K562 (cell line): ENCODE results near the gene ZDHHC19. TPM values are rescaled to one million over a fixed set of nuclear protein-coding genes. Genes with fewer than 3 reads are reported as not detected.
A peak's percentile ranks its signal among the peaks of the same experiment; 100 is the strongest.

Experiments
- ARID1B ChIP-seq: fragments of 450-650 bp; IDR thresholded peaks from 2 replicates; pipeline ENCODE4 v1.6.1; 2016; ENCODE audit warnings: antibody characterized with exemption, mild to moderate bottlenecking, inconsistent platforms
- BHLHE40 ChIP-seq: IDR thresholded peaks from 2 replicates; pipeline ENCODE4 v1.6.1; 2011; ENCODE audit warnings: low read length, improper control_type of control experiment
- CHD1 ChIP-seq: fragments of 200-600 bp; sonication (generic); IDR thresholded peaks from one replicate; pipeline ENCODE4 v1.6.1; 2012; ENCODE audit warnings: mild to moderate bottlenecking, moderate library complexity, low read length, inconsistent platforms
- CHD4 ChIP-seq: fragments of 200-600 bp; sonication (generic); IDR thresholded peaks from 3 replicates; pipeline ENCODE4 v1.6.1; 2012; ENCODE audit warnings: low read depth, mild to moderate bottlenecking, mixed read lengths, low read length, inconsistent platforms; ENCODE audit not compliant: insufficient read depth, insufficient replicate concordance, poor library complexity, severe bottlenecking
- DLX4 ChIP-seq: fragments of 250-450 bp; sonication (Bioruptor Pico); IDR thresholded peaks from 2 replicates; pipeline ENCODE4 v1.6.1; 2021; ENCODE audit warnings: mild to moderate bottlenecking
- E2F3 ChIP-seq: fragments of 250-450 bp; sonication (Bioruptor Pico); IDR thresholded peaks from 2 replicates; pipeline ENCODE4 v1.4.0; 2020; ENCODE audit warnings: mild to moderate bottlenecking
- ELF2 ChIP-seq: fragments of 250-450 bp; sonication (Bioruptor Pico); IDR thresholded peaks from 2 replicates; pipeline ENCODE4 v1.5.0; 2021; ENCODE audit warnings: mild to moderate bottlenecking
- ETS2 ChIP-seq: IDR thresholded peaks from 2 replicates; pipeline ENCODE4 v1.6.1; 2016; ENCODE audit warnings: borderline replicate concordance, missing genetic modification characterization, mild to moderate bottlenecking, moderate library complexity, missing compliant biosample characterization; ENCODE audit not compliant: poor library complexity, severe bottlenecking
- FOXM1 ChIP-seq, 2 experiments: fragments of 450-650 bp in 1 of 2; sonication (generic) in 1 of 2; formaldehyde crosslinking in 1 of 2; IDR thresholded peaks; 2 replicates each; pipeline versions ENCODE4 v1.6.1 to v1.9.0; 2017 to 2022; ENCODE audit warnings: low read depth in 2 of 2, mild to moderate bottlenecking in 2 of 2, missing genetic modification reagents in 1 of 2, moderate library complexity in 1 of 2
- GMEB1 ChIP-seq: fragments of 250-450 bp; sonication (Bioruptor Pico); IDR thresholded peaks from 2 replicates; pipeline ENCODE4 v1.4.0; 2020; ENCODE audit warnings: mild to moderate bottlenecking
- HBP1 ChIP-seq: fragments of 450-650 bp; formaldehyde crosslinking; IDR thresholded peaks from 2 replicates; pipeline ENCODE4 v1.4.0; 2022; ENCODE audit warnings: missing genetic modification characterization
- ILK ChIP-seq: fragments of 450-650 bp; IDR thresholded peaks from 2 replicates; pipeline ENCODE4 v1.6.1; 2016; ENCODE audit warnings: missing genetic modification characterization, low read depth, mild to moderate bottlenecking, missing compliant biosample characterization, moderate library complexity, borderline replicate concordance
- MECOM ChIP-seq: fragments of 250-450 bp; sonication (Bioruptor Pico); IDR thresholded peaks from 2 replicates; pipeline ENCODE4 v1.8.0; 2022; ENCODE audit warnings: inconsistent platforms
- MYNN ChIP-seq, 2 experiments: sonication (generic); formaldehyde crosslinking in 1 of 2; IDR thresholded peaks; 2 replicates each; pipeline versions ENCODE4 v1.5.0 to v1.6.1; 2016 to 2020; ENCODE audit warnings: antibody characterized with exemption in 1 of 2, missing genetic modification reagents in 1 of 2
- RAD21 ChIP-seq, 2 experiments: fragments of 250-450 bp in 1 of 2; fragments of 450-650 bp in 1 of 2; sonication (Bioruptor Pico) in 1 of 2; formaldehyde crosslinking in 1 of 2; IDR thresholded peaks in 1 of 2; conservative IDR thresholded peaks in 1 of 2; 2 replicates each; pipeline versions ENCODE4 v1.4.0 to v1.8.0; 2020 to 2022; ENCODE audit warnings: mild to moderate bottlenecking in 2 of 2, moderate library complexity in 1 of 2
- RBM15 ChIP-seq: fragments of 200-400 bp; formaldehyde crosslinking; IDR thresholded peaks from 2 replicates; pipeline ENCODE4 v1.6.1; 2018; ENCODE audit warnings: mild to moderate bottlenecking, low read length, moderate library complexity; ENCODE audit not compliant: insufficient read depth
- RBM34 ChIP-seq: fragments of 200-400 bp; formaldehyde crosslinking; IDR thresholded peaks from 2 replicates; pipeline ENCODE4 v1.6.1; 2018; ENCODE audit warnings: low read length, borderline replicate concordance; ENCODE audit not compliant: insufficient read depth
- RCOR1 ChIP-seq, 2 experiments: IDR thresholded peaks; 2 replicates each; pipeline ENCODE4 v1.6.1; 2012; ENCODE audit warnings: low read depth in 2 of 2, low read length in 2 of 2, borderline replicate concordance in 1 of 2, improper control_type of control experiment in 1 of 2
- SETDB1 ChIP-seq: IDR thresholded peaks from one replicate; pipeline ENCODE4 v1.6.1; 2012; ENCODE audit warnings: low read length, control low read depth, inconsistent platforms
- STAG1 ChIP-seq: sonication (generic); formaldehyde crosslinking; IDR thresholded peaks from 2 replicates; pipeline ENCODE4 v1.5.0; 2020; ENCODE audit warnings: missing genetic modification reagents, borderline replicate concordance
- TSC22D4 ChIP-seq: fragments of 450-650 bp; IDR thresholded peaks from 2 replicates; pipeline ENCODE4 v1.6.1; 2016; ENCODE audit warnings: missing genetic modification characterization, missing biosample characterization, control low read depth
- ZNF507 ChIP-seq: conservative IDR thresholded peaks from 2 replicates; pipeline ENCODE4 v1.6.1; 2017; ENCODE audit warnings: missing genetic modification characterization, missing compliant biosample characterization
- ZNF644 ChIP-seq: fragments of 200-800 bp; sonication (Bioruptor generic); IDR thresholded peaks from 2 replicates; pipeline ENCODE4 v1.6.1; 2016; ENCODE audit warnings: low read depth, missing genetic modification characterization, missing compliant biosample characterization
- ZNF699 ChIP-seq: fragments of 250-450 bp; sonication (Bioruptor Pico); IDR thresholded peaks from 2 replicates; pipeline ENCODE4 v1.8.0; 2021; ENCODE audit warnings: mild to moderate bottlenecking, moderate library complexity; ENCODE audit not compliant: insufficient replicate concordance
- polyA plus RNA-seq, 8 experiments: library from polyadenylated mRNA; depleted of rRNA in 4 of 8; stranded (reverse) in 5 of 8; unstranded in 3 of 8; fragments of >200 nt; fragmentation: Nextera tagmentation in 2 of 8; fragmentation: Illumina TruSeq in 1 of 8; extraction: Ambion mirVana in 2 of 8; extraction: Trizol in 1 of 8; gene quantifications; 2 replicates each; pipeline versions ENCODE4 v1.2.1 to v1.2.3, GENCODE V29; 2011 to 2014; ENCODE audit warnings: inconsistent platforms in 1 of 8, missing spikeins in 1 of 8
- total RNA-seq, 7 experiments: library from RNA; depleted of rRNA in 6 of 7; stranded (reverse); fragments of >200 nt in 6 of 7; fragmentation: Illumina TruSeq in 2 of 7; extraction: Trizol in 2 of 7; gene quantifications; 2 replicates each; pipeline versions ENCODE4 v1.2.1 to v1.2.3, GENCODE V29; 2011 to 2021; ENCODE audit warnings: low replicate concordance in 1 of 7

The ZDHHC19 gene
- total and polyA plus RNA-seq, 9 of the 15 experiments (the other 6 are each of a cell fraction or from before 2014, with no cell fraction given), result 0.40 to 5.5 (median 1.1) TPM

GRCh38 chr3:196193736-196194541 is 17.3 kb downstream of the ZDHHC19 start (continued):
- TF ChIP-seq STAG1, result 0 out of 2 replicates have a peak, but pooled peaks have one; percentile 11
- TF ChIP-seq CHD1, result no peak
- TF ChIP-seq RBM34, result no peak
- no peak for TF ChIP-seq FOXM1 (IDR thresholded peaks at IDR 0.05; ENCODE audit: low read depth)
- no peak for TF ChIP-seq FOXM1 (CRISPR knock-in tag; IDR thresholded peaks at IDR 0.05; ENCODE audit: low read depth)
- no peak for TF ChIP-seq ILK (tag)
- no peak; the same call in 1 of the 2 replicates for TF ChIP-seq BHLHE40
- no peak for TF ChIP-seq ETS2
- TF ChIP-seq E2F3 (CRISPR knock-in tag), result no peak
- TF ChIP-seq ZNF644 (tag), result no peak
- no peak for TF ChIP-seq TSC22D4 (tag)
- TF ChIP-seq RCOR1 (IDR thresholded peaks at IDR 0.05; ENCODE audit: borderline replicate concordance in 1 of 2, low read depth in 2 of 2, low read length in 2 of 2), result 0 out of 4 replicates have a peak, but pooled peaks of 1 of the 2 experiments have one; percentile 9
- peak; percentile 35; the same call in 1 of the 2 replicates for TF ChIP-seq GMEB1 (CRISPR knock-in tag)
- TF ChIP-seq ELF2 (CRISPR knock-in tag), result no peak
- TF ChIP-seq HBP1, result no peak
- TF ChIP-seq CHD4, result no peak
- no peak for TF ChIP-seq SETDB1
- peak; percentile 84 for TF ChIP-seq ARID1B
- TF ChIP-seq RBM15, result no peak
- TF ChIP-seq ZNF507 (tag), result no peak
- TF ChIP-seq MYNN (IDR thresholded peaks at IDR 0.05), result peak; percentile 94
- no peak for TF ChIP-seq MYNN (CRISPR knock-in tag; IDR thresholded peaks at IDR 0.05)
- TF ChIP-seq DLX4 (CRISPR knock-in tag), result no peak
- no peak for TF ChIP-seq ZNF699 (CRISPR knock-in tag)
- no peak; a peak in 1 of 4 replicates for TF ChIP-seq RAD21 (CRISPR knock-in tag; conservative IDR thresholded peaks at IDR 0.05 in 1 of 2, IDR thresholded peaks at IDR 0.05 in 1 of 2)
- peak; percentile 52; the same call in 1 of the 2 replicates for TF ChIP-seq MECOM (CRISPR knock-in tag)
